HL-60 (cell line): ENCODE results near the gene PRKAR2B.

Experiments
- CTCF ChIP-seq: IDR thresholded peaks from one replicate; pipeline ENCODE4 v1.5.1; 2011; ENCODE audit warnings: low read length, control low read depth, inconsistent platforms; ENCODE audit not compliant: insufficient read depth
- TF ChIP-seq, protein P1 (sequence below): IDR thresholded peaks from 2 replicates; pipeline ENCODE4 v1.6.1; 2012; ENCODE audit warnings: low read depth; ENCODE audit not compliant: insufficient replicate concordance

GRCh38 chr7:107185716-107186115 lies 141.2 kb downstream of the PRKAR2B start:
- TF ChIP-seq, protein P1, sequence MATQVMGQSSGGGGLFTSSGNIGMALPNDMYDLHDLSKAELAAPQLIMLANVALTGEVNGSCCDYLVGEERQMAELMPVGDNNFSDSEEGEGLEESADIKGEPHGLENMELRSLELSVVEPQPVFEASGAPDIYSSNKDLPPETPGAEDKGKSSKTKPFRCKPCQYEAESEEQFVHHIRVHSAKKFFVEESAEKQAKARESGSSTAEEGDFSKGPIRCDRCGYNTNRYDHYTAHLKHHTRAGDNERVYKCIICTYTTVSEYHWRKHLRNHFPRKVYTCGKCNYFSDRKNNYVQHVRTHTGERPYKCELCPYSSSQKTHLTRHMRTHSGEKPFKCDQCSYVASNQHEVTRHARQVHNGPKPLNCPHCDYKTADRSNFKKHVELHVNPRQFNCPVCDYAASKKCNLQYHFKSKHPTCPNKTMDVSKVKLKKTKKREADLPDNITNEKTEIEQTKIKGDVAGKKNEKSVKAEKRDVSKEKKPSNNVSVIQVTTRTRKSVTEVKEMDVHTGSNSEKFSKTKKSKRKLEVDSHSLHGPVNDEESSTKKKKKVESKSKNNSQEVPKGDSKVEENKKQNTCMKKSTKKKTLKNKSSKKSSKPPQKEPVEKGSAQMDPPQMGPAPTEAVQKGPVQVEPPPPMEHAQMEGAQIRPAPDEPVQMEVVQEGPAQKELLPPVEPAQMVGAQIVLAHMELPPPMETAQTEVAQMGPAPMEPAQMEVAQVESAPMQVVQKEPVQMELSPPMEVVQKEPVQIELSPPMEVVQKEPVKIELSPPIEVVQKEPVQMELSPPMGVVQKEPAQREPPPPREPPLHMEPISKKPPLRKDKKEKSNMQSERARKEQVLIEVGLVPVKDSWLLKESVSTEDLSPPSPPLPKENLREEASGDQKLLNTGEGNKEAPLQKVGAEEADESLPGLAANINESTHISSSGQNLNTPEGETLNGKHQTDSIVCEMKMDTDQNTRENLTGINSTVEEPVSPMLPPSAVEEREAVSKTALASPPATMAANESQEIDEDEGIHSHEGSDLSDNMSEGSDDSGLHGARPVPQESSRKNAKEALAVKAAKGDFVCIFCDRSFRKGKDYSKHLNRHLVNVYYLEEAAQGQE, result no peak
- no peak for TF ChIP-seq CTCF
